Spleen (tissue), 7 donors: Measurements from ENCODE around the gene HS2ST1.

Source experiments
- CTCF ChIP-seq, 11 experiments: fragments of 200-600 bp in 7 of 11; fragments of 450-650 bp in 4 of 11; sonication (generic) in 4 of 11; IDR thresholded peaks in 8 of 11; conservative IDR thresholded peaks in 3 of 11; 1 replicate in 7 of 11; 2 replicates in 4 of 11; pipeline versions ENCODE4 v1.4.0 to v1.8.0; 2016 to 2021; ENCODE audit warnings: antibody characterized with exemption in 11 of 11, inconsistent platforms in 4 of 11, mild to moderate bottlenecking in 1 of 11
- POLR2A ChIP-seq, 3 donors: fragments of 450-650 bp; IDR thresholded peaks; one replicate each; pipeline ENCODE4 v1.5.1; 2017; ENCODE audit warnings: antibody characterized with exemption in 3 of 3, mild to moderate bottlenecking in 1 of 3
- POLR2AphosphoS5 ChIP-seq, 3 donors: sonication (generic); formaldehyde crosslinking; IDR thresholded peaks; one replicate each; pipeline ENCODE4 v1.5.1; 2017; ENCODE audit warnings: antibody characterized with exemption in 3 of 3
- donor health status: DM: no; HTN: no; CAD: no; lungs with moderate emphysema.
- donor health status: DM: no; HTN: no; CAD: no.
- donor health status: DM: no; HTN: no; CAD: no.

- TF ChIP-seq CTCF (IDR thresholded peaks at IDR 0.05 in 8 of 11, conservative IDR thresholded peaks at IDR 0.05 in 3 of 11) (no peak), POLR2A (IDR thresholded peaks at IDR 0.05) (no peak), POLR2AphosphoS5 (IDR thresholded peaks at IDR 0.05) (no peak)
These were observed 245.0 kb downstream of the HS2ST1 start for GRCh38 chr1:87159378-87159915.
